Loucy (cell line): ENCODE measurements around the gene ZNF780B.
A peak's percentile ranks its signal among the peaks of the same experiment; 100 is the strongest.

ENCODE experiments used
- H2AFZ ChIP-seq: fragments of 200-600 bp; sonication (generic); 2 replicates; pipeline ENCODE4 v1.6.0; 2016; ENCODE audit warnings: antibody characterized with exemption, mild to moderate bottlenecking, low read length, moderate library complexity
- H3F3A ChIP-seq: fragments of 200-600 bp; 2 replicates; pipeline ENCODE4 v1.6.0; 2016; ENCODE audit warnings: antibody characterized with exemption, low read depth, mild to moderate bottlenecking
- H3K27me3 ChIP-seq: fragments of 200-600 bp; sonication (generic); 2 replicates; pipeline ENCODE4 v1.6.1; 2014; ENCODE audit warnings: low read length, mild to moderate bottlenecking; ENCODE audit not compliant: insufficient read depth, poor library complexity, severe bottlenecking
- H3K36me3 ChIP-seq: fragments of 200-600 bp; sonication (generic); 2 replicates; pipeline ENCODE4 v1.6.1; 2016; ENCODE audit warnings: low read length; ENCODE audit not compliant: insufficient read depth
- H3K4me1 ChIP-seq: fragments of 200-600 bp; sonication (generic); 2 replicates; pipeline ENCODE4 v1.5.1; 2014; ENCODE audit warnings: low read length, mild to moderate bottlenecking; ENCODE audit not compliant: insufficient read depth, poor library complexity, severe bottlenecking
- H3K4me2 ChIP-seq: fragments of 200-600 bp; sonication (generic); 2 replicates; pipeline ENCODE4 v1.6.0; 2014; ENCODE audit warnings: antibody characterized with exemption, low read length, low read depth, mild to moderate bottlenecking; ENCODE audit not compliant: poor library complexity, severe bottlenecking
- H3K4me3 ChIP-seq: fragments of 200-600 bp; sonication (generic); 2 replicates; pipeline ENCODE4 v1.5.1; 2014; ENCODE audit warnings: low read length, mild to moderate bottlenecking, mixed read lengths; ENCODE audit not compliant: poor library complexity, severe bottlenecking
- H3K79me2 ChIP-seq: fragments of 200-600 bp; sonication (generic); 2 replicates; pipeline ENCODE4 v1.6.1; 2014; ENCODE audit warnings: low read length; ENCODE audit not compliant: insufficient read depth
- H3K9ac ChIP-seq: fragments of 200-600 bp; sonication (generic); 2 replicates; pipeline ENCODE4 v1.6.0; 2014; ENCODE audit warnings: mild to moderate bottlenecking, low read depth, low read length, moderate library complexity; ENCODE audit not compliant: poor library complexity, severe bottlenecking
- H3K9me2 ChIP-seq: fragments of 200-600 bp; sonication (generic); replicated peaks from 2 replicates; pipeline ENCODE4 v1.6.1; 2016; ENCODE audit warnings: low read depth, low read length, mixed read lengths
- H3K9me3 ChIP-seq: fragments of 200-600 bp; sonication (generic); 2 replicates; pipeline ENCODE4 v1.6.1; 2014; ENCODE audit warnings: mild to moderate bottlenecking, antibody characterized with exemption, low read length, low read depth; ENCODE audit not compliant: insufficient read depth
- H4K20me1 ChIP-seq: fragments of 200-600 bp; sonication (generic); 2 replicates; pipeline ENCODE4 v1.6.0; 2014; ENCODE audit warnings: antibody characterized with exemption, low read length, mild to moderate bottlenecking; ENCODE audit not compliant: insufficient read depth, poor library complexity, severe bottlenecking
- EZH2phosphoT487 ChIP-seq: fragments of 200-600 bp; IDR thresholded peaks from 2 replicates; pipeline ENCODE4 v1.6.1; 2018; ENCODE audit warnings: antibody characterized with exemption, mild to moderate bottlenecking, moderate library complexity, borderline replicate concordance
- TF ChIP-seq, protein P1 (sequence below): fragments of 200-600 bp; sonication (generic); conservative IDR thresholded peaks from 2 replicates; pipeline ENCODE4 v1.5.1; 2014; ENCODE audit warnings: mild to moderate bottlenecking, antibody characterized with exemption, low read length

Gene ZNF780B

DNA sequence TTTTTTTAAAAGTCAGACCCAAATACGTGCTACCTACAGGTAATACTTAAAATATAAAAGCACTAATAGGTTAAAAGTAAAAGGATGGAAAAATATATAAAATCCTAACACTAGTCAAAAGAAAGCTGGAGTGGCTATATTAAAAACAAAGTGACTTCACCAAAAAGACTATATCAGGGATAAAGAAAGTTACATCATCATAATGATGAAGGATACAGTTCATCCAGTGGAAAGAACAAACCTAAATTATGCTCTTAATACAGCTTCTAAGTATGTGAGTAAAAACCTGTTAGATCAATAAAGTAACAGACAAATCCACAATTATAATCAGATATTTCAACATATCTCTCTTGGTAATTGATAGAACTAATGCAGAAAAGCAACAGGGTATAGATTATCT, 1.1 kb upstream of the ZNF780B start:
- Histone ChIP-seq H3F3A (no peaks in the 10 kb centered on the region), H2AFZ (no peak overlapping the region), H3K9me3 (peaks cover 3% of the 10 kb centered on the region; the same call in 1 of the 2 replicates), H3K4me1 (peaks cover 30% of the 10 kb centered on the region), H3K4me2 (no peak overlapping the region), H3K79me2 (peaks cover 35% of the 10 kb centered on the region), H4K20me1 (no peaks in the 10 kb centered on the region), H3K36me3 (no peaks in the 10 kb centered on the region), H3K9me2 (no peaks in the 10 kb centered on the region), H3K4me3 (peak overlapping the region; percentile 83), H3K27me3 (peaks cover 27% of the 10 kb centered on the region), H3K9ac (no peak overlapping the region)
- TF ChIP-seq, protein P1, sequence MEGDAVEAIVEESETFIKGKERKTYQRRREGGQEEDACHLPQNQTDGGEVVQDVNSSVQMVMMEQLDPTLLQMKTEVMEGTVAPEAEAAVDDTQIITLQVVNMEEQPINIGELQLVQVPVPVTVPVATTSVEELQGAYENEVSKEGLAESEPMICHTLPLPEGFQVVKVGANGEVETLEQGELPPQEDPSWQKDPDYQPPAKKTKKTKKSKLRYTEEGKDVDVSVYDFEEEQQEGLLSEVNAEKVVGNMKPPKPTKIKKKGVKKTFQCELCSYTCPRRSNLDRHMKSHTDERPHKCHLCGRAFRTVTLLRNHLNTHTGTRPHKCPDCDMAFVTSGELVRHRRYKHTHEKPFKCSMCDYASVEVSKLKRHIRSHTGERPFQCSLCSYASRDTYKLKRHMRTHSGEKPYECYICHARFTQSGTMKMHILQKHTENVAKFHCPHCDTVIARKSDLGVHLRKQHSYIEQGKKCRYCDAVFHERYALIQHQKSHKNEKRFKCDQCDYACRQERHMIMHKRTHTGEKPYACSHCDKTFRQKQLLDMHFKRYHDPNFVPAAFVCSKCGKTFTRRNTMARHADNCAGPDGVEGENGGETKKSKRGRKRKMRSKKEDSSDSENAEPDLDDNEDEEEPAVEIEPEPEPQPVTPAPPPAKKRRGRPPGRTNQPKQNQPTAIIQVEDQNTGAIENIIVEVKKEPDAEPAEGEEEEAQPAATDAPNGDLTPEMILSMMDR: no peak
- TF ChIP-seq EZH2phosphoT487: no peak

DNA sequence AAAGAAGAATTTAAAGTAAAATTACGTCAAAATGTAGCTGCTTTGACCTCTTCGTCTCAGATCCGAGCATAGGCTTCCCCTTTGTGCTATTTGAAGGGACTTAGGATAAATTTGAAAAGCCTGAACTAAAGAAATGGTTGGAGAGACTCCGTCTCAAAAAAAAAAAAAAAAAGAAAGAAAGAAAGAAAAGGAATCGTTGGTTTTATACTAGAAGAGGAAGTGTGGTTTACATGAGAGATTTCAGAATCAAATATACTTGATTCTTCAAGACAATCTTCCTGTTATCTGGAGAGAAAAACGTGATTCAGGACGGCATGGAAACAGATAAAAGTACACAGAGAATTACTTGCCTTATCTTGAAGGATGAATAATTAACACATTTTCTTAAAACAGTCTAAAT, 474 bp upstream of the ZNF780B start:
- Histone ChIP-seq H3K4me1 (peaks cover 34% of the 10 kb centered on the region), H3K79me2 (peaks cover 42% of the 10 kb centered on the region)

DNA sequence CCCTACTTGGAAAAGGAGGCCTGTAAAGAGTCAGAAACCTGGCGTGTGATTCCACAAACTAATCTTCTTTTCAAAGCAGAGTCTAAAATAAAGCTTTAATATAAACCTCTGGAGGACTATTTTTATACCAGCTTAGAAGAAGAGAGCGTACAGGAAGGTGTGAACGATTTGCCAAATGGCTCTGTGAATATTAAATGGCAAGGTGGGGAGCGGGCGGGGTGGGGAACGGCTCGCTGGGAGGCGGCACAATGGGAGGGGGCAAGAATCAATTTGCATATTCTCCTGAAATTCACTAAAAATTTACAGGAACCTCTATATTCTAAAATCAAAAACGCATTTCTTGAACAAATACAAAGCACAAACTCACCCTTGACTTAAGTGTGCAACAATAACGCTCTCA, 982 bp downstream of the ZNF780B start:
- peaks cover 50% of the 10 kb centered on the region for H3K79me2 ChIP-seq
- H2AFZ ChIP-seq: no peak overlapping the region

More for the DNA sequence above, 474 bp upstream of the ZNF780B start:
- peak overlapping the region; percentile 72 for H3K9ac ChIP-seq
- H3K4me3 ChIP-seq: peak overlapping the region; percentile 83
- peak overlapping the region; percentile 97 for H2AFZ ChIP-seq
- peak overlapping the region; percentile 93 for H3K4me2 ChIP-seq
- H3F3A ChIP-seq: no peaks in the 10 kb centered on the region
- peaks cover 3% of the 10 kb centered on the region; the same call in 1 of the 2 replicates for H3K9me3 ChIP-seq
- H3K27me3 ChIP-seq: peaks cover 27% of the 10 kb centered on the region
- no peaks in the 10 kb centered on the region for H3K9me2 ChIP-seq
- no peaks in the 10 kb centered on the region for H3K36me3 ChIP-seq
- TF ChIP-seq, protein P1: no peak
- no peak for TF ChIP-seq EZH2phosphoT487
- peaks cover 2% of the 10 kb centered on the region for H4K20me1 ChIP-seq

More for the DNA sequence above, 982 bp downstream of the ZNF780B start:
- Histone ChIP-seq H3F3A (no peaks in the 10 kb centered on the region), H3K4me2 (peak overlapping the region; percentile 93), H3K4me1 (peaks cover 35% of the 10 kb centered on the region), H3K9me2 (no peaks in the 10 kb centered on the region), H4K20me1 (peaks cover 6% of the 10 kb centered on the region), H3K9ac (peak overlapping the region; percentile 72), H3K36me3 (no peaks in the 10 kb centered on the region), H3K9me3 (peaks cover 3% of the 10 kb centered on the region; the same call in 1 of the 2 replicates), H3K27me3 (peaks cover 24% of the 10 kb centered on the region), H3K4me3 (peak overlapping the region; percentile 83)
- TF ChIP-seq, protein P1: no peak
- no peak for TF ChIP-seq EZH2phosphoT487
